Prostate gland (tissue), 2 donors: ENCODE measurements around the gene CDH9. TPM values are rescaled to one million over a fixed set of nuclear protein-coding genes. Genes with fewer than 3 reads are reported as not detected.

Experiments
- DNase-seq: peaks from one replicate; pipeline ENCODE4 v3.0.0-alpha.2; 2019; ENCODE audit warnings: low spot score
- H3K27ac ChIP-seq, 2 donors: fragments of 200-600 bp; sonication (generic); 2 replicates each; pipeline ENCODE4 v1.5.1; 2017 to 2019
- H3K27me3 ChIP-seq: fragments of 200-600 bp; sonication (generic); replicated peaks from 2 replicates; pipeline ENCODE4 v1.5.1; 2019; ENCODE audit not compliant: insufficient read depth
- H3K36me3 ChIP-seq, 2 donors: fragments of 200-600 bp; sonication (generic); 1 replicate in 1 of 2; 2 replicates in 1 of 2; pipeline versions ENCODE4 v1.5.1 to v1.8.1; 2017 to 2019
- H3K4me1 ChIP-seq: fragments of 200-600 bp; sonication (generic); replicated peaks from 2 replicates; pipeline ENCODE4 v1.5.1; 2019
- H3K4me3 ChIP-seq, 2 donors: fragments of 200-600 bp; sonication (generic); 2 replicates each; pipeline ENCODE4 v1.5.1; 2017 to 2019
- H3K9me3 ChIP-seq: fragments of 200-600 bp; sonication (generic); 2 replicates; pipeline ENCODE4 v1.5.1; 2017
- CTCF ChIP-seq, 4 experiments: fragments of 200-600 bp in 2 of 4; fragments of 450-650 bp in 2 of 4; sonication (generic) in 2 of 4; IDR thresholded peaks; 1 replicate in 3 of 4; 2 replicates in 1 of 4; pipeline ENCODE4 v1.5.1; 2016 to 2019; ENCODE audit warnings: antibody characterized with exemption in 4 of 4, mild to moderate bottlenecking in 2 of 4, moderate library complexity in 2 of 4
- POLR2A ChIP-seq: fragments of 450-650 bp; IDR thresholded peaks from one replicate; pipeline ENCODE4 v1.6.1; 2016; ENCODE audit warnings: antibody characterized with exemption, mild to moderate bottlenecking
- POLR2AphosphoS5 ChIP-seq: sonication (generic); formaldehyde crosslinking; IDR thresholded peaks from one replicate; pipeline ENCODE4 v1.6.1; 2017; ENCODE audit warnings: antibody characterized with exemption
- WGBS: methylation state at CpG from one replicate; pipeline ENCODE4 v1.1.5; 2018; 5-methylcytosine and 5-hydroxymethylcytosine counted together
- intact Hi-C: fragments of 100-400 bp; cut with DNase I; formaldehyde crosslinking; loops from one replicate; pipeline ENCODE4 v1.14.2; 2022
- total RNA-seq, 2 donors: library from RNA; depleted of rRNA; stranded (reverse); fragments of >200 nt; gene quantifications; one replicate each; pipeline ENCODE4 v1.1.0, GENCODE V29; 2016

The CDH9 gene
- total RNA-seq, 2 donors from 2014 or later, result not detected

- no peak overlapping the region for H3K27ac ChIP-seq
- no peaks in the 10 kb centered on the region for H3K4me1 ChIP-seq
- WGBS, result 90% methylated on average over 1 of the region's 1 CpG
- TF ChIP-seq POLR2AphosphoS5 (no peak), CTCF (IDR thresholded peaks at IDR 0.05) (no peak), POLR2A (no peak)
- H3K27me3 ChIP-seq, result no peaks in the 10 kb centered on the region
- no peak overlapping the region for H3K4me3 ChIP-seq
- no peak for DNase-seq
- no peaks in the 10 kb centered on the region for H3K36me3 ChIP-seq
- no peaks in the 10 kb centered on the region for H3K9me3 ChIP-seq
- intact Hi-C loops, result no loop called here
Measured at GRCh38 chr5:26959290-26959689, 79.1 kb downstream of the CDH9 start.

DNA sequence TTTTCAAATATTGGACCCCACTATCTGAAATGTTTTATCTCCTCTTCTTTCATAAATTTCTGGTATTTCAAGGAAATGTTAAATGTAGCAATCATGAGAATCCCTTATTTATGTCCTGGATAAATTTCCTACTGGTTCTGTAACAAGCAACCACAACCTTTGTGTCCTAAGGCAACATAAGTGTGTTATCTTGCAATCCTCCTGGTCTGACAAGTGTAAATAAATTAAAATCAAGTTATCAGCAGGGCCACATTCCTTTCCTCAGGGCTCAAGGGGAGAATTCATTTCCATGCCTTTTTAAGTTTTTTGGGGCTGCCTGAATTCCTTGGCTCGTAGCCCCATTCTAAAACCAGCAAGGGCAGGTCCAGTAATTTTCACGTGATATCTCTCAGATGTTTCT, 83.2 kb downstream of the CDH9 start:
- Histone ChIP-seq H3K27me3 (no peaks in the 10 kb centered on the region), H3K27ac (no peak overlapping the region), H3K4me3 (no peak overlapping the region), H3K9me3 (no peaks in the 10 kb centered on the region), H3K4me1 (no peaks in the 10 kb centered on the region), H3K36me3 (no peaks in the 10 kb centered on the region)
- TF ChIP-seq POLR2AphosphoS5, result no peak
- no peak for TF ChIP-seq CTCF (IDR thresholded peaks at IDR 0.05)
- TF ChIP-seq POLR2A, result no peak
- intact Hi-C loops, result no loop called here
- WGBS, result 65% methylated on average over 2 of the region's 2 CpGs
- no peak for DNase-seq

DNA sequence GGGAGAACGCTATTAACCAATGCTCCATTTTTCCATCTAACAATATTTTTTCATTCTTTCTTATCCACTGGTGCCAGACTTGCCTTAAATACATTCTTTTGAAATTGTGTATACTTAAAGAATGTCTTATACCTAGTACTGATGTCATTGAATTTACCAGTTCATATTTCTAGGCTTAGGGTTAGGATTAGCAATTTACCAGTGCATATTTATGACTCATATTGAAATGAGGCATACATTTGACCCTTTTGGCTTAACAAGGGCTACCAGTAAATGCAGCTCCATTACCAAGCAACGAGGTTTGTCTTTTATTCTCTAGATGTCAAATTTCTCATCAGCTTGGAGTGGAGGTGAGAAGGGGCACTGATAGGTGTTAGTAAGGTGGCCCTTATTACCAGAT, 89.5 kb downstream of the CDH9 start:
- TF ChIP-seq CTCF (IDR thresholded peaks at IDR 0.05) (no peak), POLR2A (no peak), POLR2AphosphoS5 (no peak)
- Histone ChIP-seq H3K27ac (no peak overlapping the region), H3K27me3 (no peaks in the 10 kb centered on the region), H3K9me3 (no peaks in the 10 kb centered on the region), H3K4me3 (no peak overlapping the region), H3K4me1 (no peaks in the 10 kb centered on the region), H3K36me3 (no peaks in the 10 kb centered on the region)
- intact Hi-C loops, result no loop called here
- 92% methylated on average over 2 of the region's 2 CpGs for WGBS
- DNase-seq, result no peak

- no peak overlapping the region for H3K27ac ChIP-seq
- no peaks in the 10 kb centered on the region for H3K36me3 ChIP-seq
- DNase-seq, result no peak
- H3K4me1 ChIP-seq, result no peaks in the 10 kb centered on the region
- no peak for TF ChIP-seq CTCF (IDR thresholded peaks at IDR 0.05)
- no peak for TF ChIP-seq POLR2A
- no peak for TF ChIP-seq POLR2AphosphoS5
- H3K9me3 ChIP-seq, result no peaks in the 10 kb centered on the region
- no peaks in the 10 kb centered on the region for H3K27me3 ChIP-seq
- intact Hi-C loops, result no loop called here
- no peak overlapping the region for H3K4me3 ChIP-seq
Measured at GRCh38 chr5:26945901-26946300, 92.5 kb downstream of the CDH9 start.

GRCh38 chr5:26942481-26942880, 95.9 kb downstream of the CDH9 start:
- no peak for TF ChIP-seq POLR2AphosphoS5
- no peak for TF ChIP-seq POLR2A
- no peak for TF ChIP-seq CTCF (IDR thresholded peaks at IDR 0.05)
- Histone ChIP-seq H3K9me3 (no peaks in the 10 kb centered on the region), H3K4me1 (no peaks in the 10 kb centered on the region), H3K4me3 (no peak overlapping the region), H3K27me3 (no peaks in the 10 kb centered on the region), H3K36me3 (no peaks in the 10 kb centered on the region), H3K27ac (no peak overlapping the region)
- intact Hi-C loops, result no loop called here
- WGBS, result 27% methylated on average over 2 of the region's 2 CpGs
- no peak for DNase-seq
